Large intestine (tissue), 3 donors: ENCODE data around the gene CA10. TPM values are rescaled to one million over a fixed set of nuclear protein-coding genes. Genes with fewer than 3 reads are reported as not detected.

Source experiments
- DNase-seq, 2 donors: peaks; one replicate each; pipeline versions ENCODE4 v3.0.0 to v3.0.0-alpha.2; 2013
- H3K27ac ChIP-seq: one replicate; pipeline ENCODE4 v1.5.1; 2013; ENCODE audit warnings: low read length
- H3K27me3 ChIP-seq: 2 replicates; pipeline ENCODE4 v1.6.1; 2013; ENCODE audit warnings: low read length; ENCODE audit not compliant: control insufficient read depth, insufficient read depth
- H3K36me3 ChIP-seq: 2 replicates; pipeline ENCODE4 v1.6.1; 2013; ENCODE audit warnings: low read length; ENCODE audit not compliant: control insufficient read depth, insufficient read depth
- H3K4me1 ChIP-seq: one replicate; pipeline ENCODE4 v1.6.1; 2013; ENCODE audit warnings: low read length; ENCODE audit not compliant: control insufficient read depth, insufficient read depth
- H3K4me3 ChIP-seq: one replicate; pipeline ENCODE4 v1.5.1; 2013; ENCODE audit warnings: low read length
- H3K9me3 ChIP-seq: one replicate; pipeline ENCODE4 v1.6.1; 2013; ENCODE audit warnings: mild to moderate bottlenecking, low read depth, low read length, moderate library complexity; ENCODE audit not compliant: control insufficient read depth
- WGBS: methylation state at CpG from one replicate; pipeline ENCODE4 v1.1.5; 2013; ENCODE audit warnings: low lambda C conversion rate; ENCODE audit not compliant: insufficient coverage; 5-methylcytosine and 5-hydroxymethylcytosine counted together
- polyA plus RNA-seq: library from polyadenylated mRNA; unstranded; fragments of 120-200 nt; gene quantifications from one replicate; pipeline ENCODE4 v1.2.1, GENCODE V29; 2013

Gene CA10
- polyA plus RNA-seq, 1 donor: 1.2 TPM

- H3K4me1 ChIP-seq: no peaks in the 10 kb centered on the region
- H3K27ac ChIP-seq: no peak overlapping the region
- H3K36me3 ChIP-seq: no peaks in the 10 kb centered on the region
- H3K4me3 ChIP-seq: no peak overlapping the region
- no peaks in the 10 kb centered on the region for H3K27me3 ChIP-seq
- H3K9me3 ChIP-seq: no peaks in the 10 kb centered on the region
- no peak for DNase-seq
Observed at GRCh38 chr17:51720439-51720838, 438.1 kb downstream of the CA10 start.

GRCh38 chr17:51718983-51719382 is 439.5 kb downstream of the CA10 start:
- DNase-seq: no peak
- WGBS: no CpG with 5 or more reads among the region's 3 CpGs
- H3K36me3 ChIP-seq: no peaks in the 10 kb centered on the region
- H3K9me3 ChIP-seq: no peaks in the 10 kb centered on the region
- H3K4me1 ChIP-seq: no peaks in the 10 kb centered on the region
- no peaks in the 10 kb centered on the region for H3K27me3 ChIP-seq
- no peak overlapping the region for H3K4me3 ChIP-seq
- no peak overlapping the region for H3K27ac ChIP-seq

GRCh38 chr17:51711581-51711980 is 446.9 kb downstream of the CA10 start:
- Histone ChIP-seq H3K27me3 (no peaks in the 10 kb centered on the region), H3K36me3 (no peaks in the 10 kb centered on the region), H3K9me3 (no peaks in the 10 kb centered on the region), H3K4me3 (no peak overlapping the region), H3K27ac (no peak overlapping the region), H3K4me1 (no peaks in the 10 kb centered on the region)
- no peak for DNase-seq
- 90% methylated on average over 2 of the region's 7 CpGs for WGBS

GRCh38 chr17:51710634-51710979 is 447.9 kb downstream of the CA10 start:
- H3K4me1 ChIP-seq: no peaks in the 10 kb centered on the region
- DNase-seq: no peak
- no peaks in the 10 kb centered on the region for H3K9me3 ChIP-seq
- no peaks in the 10 kb centered on the region for H3K36me3 ChIP-seq
- no peak overlapping the region for H3K4me3 ChIP-seq
- WGBS: no CpG with 5 or more reads among the region's 3 CpGs
- no peak overlapping the region for H3K27ac ChIP-seq
- H3K27me3 ChIP-seq: no peaks in the 10 kb centered on the region

- no peaks in the 10 kb centered on the region for H3K9me3 ChIP-seq
- WGBS: 90% methylated on average over 3 of the region's 7 CpGs
- H3K4me1 ChIP-seq: no peaks in the 10 kb centered on the region
- DNase-seq: no peak
- no peak overlapping the region for H3K4me3 ChIP-seq
- H3K36me3 ChIP-seq: no peaks in the 10 kb centered on the region
- H3K27me3 ChIP-seq: no peaks in the 10 kb centered on the region
- H3K27ac ChIP-seq: no peak overlapping the region
Observed at GRCh38 chr17:51709694-51710633, 448.6 kb downstream of the CA10 start.

GRCh38 chr17:51707216-51707615 is 451.3 kb downstream of the CA10 start:
- WGBS: 60% methylated on average over 1 of the region's 2 CpGs

GRCh38 chr17:51706093-51706492 is 452.4 kb downstream of the CA10 start:
- H3K27me3 ChIP-seq: no peaks in the 10 kb centered on the region
- DNase-seq: no peak
- WGBS: no CpG with 5 or more reads among the region's 1 CpG
- no peaks in the 10 kb centered on the region for H3K4me1 ChIP-seq
- H3K36me3 ChIP-seq: no peaks in the 10 kb centered on the region
- no peak overlapping the region for H3K4me3 ChIP-seq
- H3K27ac ChIP-seq: no peak overlapping the region
- no peaks in the 10 kb centered on the region for H3K9me3 ChIP-seq

More at GRCh38 chr17:51707216-51707615, 451.3 kb downstream of the CA10 start:
- no peak overlapping the region for H3K4me3 ChIP-seq
- H3K27ac ChIP-seq: no peak overlapping the region
- no peak for DNase-seq
- H3K4me1 ChIP-seq: no peaks in the 10 kb centered on the region
- H3K9me3 ChIP-seq: no peaks in the 10 kb centered on the region
- H3K27me3 ChIP-seq: no peaks in the 10 kb centered on the region
- no peaks in the 10 kb centered on the region for H3K36me3 ChIP-seq

GRCh38 chr17:51703361-51704341 is 454.9 kb downstream of the CA10 start:
- no peak overlapping the region for H3K27ac ChIP-seq
- WGBS: 100% methylated on average over 2 of the region's 8 CpGs
- H3K4me1 ChIP-seq: no peaks in the 10 kb centered on the region
- no peaks in the 10 kb centered on the region for H3K9me3 ChIP-seq
- H3K4me3 ChIP-seq: no peak overlapping the region
- no peak for DNase-seq
- no peaks in the 10 kb centered on the region for H3K36me3 ChIP-seq
- no peaks in the 10 kb centered on the region for H3K27me3 ChIP-seq

GRCh38 chr17:51702963-51703360 is 455.6 kb downstream of the CA10 start:
- no peaks in the 10 kb centered on the region for H3K27me3 ChIP-seq
- no CpG with 5 or more reads among the region's 3 CpGs for WGBS
- H3K4me3 ChIP-seq: no peak overlapping the region
- no peak for DNase-seq
- no peaks in the 10 kb centered on the region for H3K9me3 ChIP-seq
- H3K27ac ChIP-seq: no peak overlapping the region
- H3K36me3 ChIP-seq: no peaks in the 10 kb centered on the region
- no peaks in the 10 kb centered on the region for H3K4me1 ChIP-seq

- Histone ChIP-seq H3K27ac (no peak overlapping the region), H3K36me3 (no peaks in the 10 kb centered on the region), H3K27me3 (no peaks in the 10 kb centered on the region), H3K4me3 (no peak overlapping the region), H3K9me3 (no peaks in the 10 kb centered on the region), H3K4me1 (no peaks in the 10 kb centered on the region)
- no peak for DNase-seq
- WGBS: 71% methylated on average over 1 of the region's 2 CpGs
Observed at GRCh38 chr17:51701501-51701900, 457.0 kb downstream of the CA10 start.
